ENCODE data around the gene RYR1. TPM values are rescaled to one million over a fixed set of nuclear protein-coding genes. Genes with fewer than 3 reads are reported as not detected.

The RYR1 gene
- total and polyA plus RNA-seq, 11 donors, result 0.44 to 2.1 (median 0.86) TPM

- peaks cover 0 to 3% (median 0%) of the 10 kb centered on the region in 9 donors for H3K27me3 ChIP-seq
- H3K27ac ChIP-seq, result no peak overlapping the region
- H3K4me1 ChIP-seq, result no peaks in the 10 kb centered on the region
- intact Hi-C loops (cut with DNase I), result loop anchor here in 1 of 10 donors (5.0 kb wide), 1 partner anchor 802 kb away; no protein-coding TSS in a partner anchor
- H3K36me3 ChIP-seq, result no peaks in the 10 kb centered on the region
- DNase-seq, result no peak
- no peak overlapping the region for H3K4me3 ChIP-seq
- TF ChIP-seq POLR2A (IDR thresholded peaks at IDR 0.05) (no peak), CTCF (IDR thresholded peaks at IDR 0.05) (no peak)
- H3K9me3 ChIP-seq, result no peaks in the 10 kb centered on the region
- ATAC-seq, result no peak
- WGBS, 4 donors, result 30 to 53% (median 33%) methylated on average over 4 of the region's 4 CpGs
Observed at GRCh38 chr19:38455031-38455430, 21.5 kb downstream of the RYR1 start.

DNA sequence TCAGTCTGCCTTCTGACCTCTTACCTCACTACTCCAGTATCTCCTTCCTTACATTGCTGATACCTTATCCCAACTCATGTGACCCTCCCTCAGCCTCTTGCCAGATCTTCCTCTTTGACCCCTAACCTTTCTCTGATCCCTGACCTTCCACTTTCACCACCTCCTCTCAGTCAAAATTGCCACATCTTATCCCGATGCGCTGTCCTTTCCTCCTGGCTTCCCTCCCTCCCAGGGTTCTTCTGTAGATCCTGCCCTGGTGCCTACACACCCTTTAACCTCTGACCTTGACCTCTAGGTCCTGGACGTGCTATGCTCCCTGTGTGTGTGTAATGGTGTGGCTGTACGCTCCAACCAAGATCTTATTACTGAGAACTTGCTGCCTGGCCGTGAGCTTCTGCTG lies 23.7 kb downstream of the RYR1 start:
- Histone ChIP-seq H3K27ac (no peak overlapping the region), H3K27me3 (peaks cover 0 to 11% (median 0%) of the 10 kb centered on the region in 9 donors), H3K4me1 (no peaks in the 10 kb centered on the region), H3K9me3 (no peaks in the 10 kb centered on the region), H3K4me3 (no peak overlapping the region), H3K36me3 (no peaks in the 10 kb centered on the region)
- DNase-seq, result no peak
- no peak for TF ChIP-seq CTCF (IDR thresholded peaks at IDR 0.05)
- TF ChIP-seq POLR2A (IDR thresholded peaks at IDR 0.05), result no peak
- no peak for ATAC-seq
- 41 to 49% (median 46%) methylated on average over 5 of the region's 5 CpGs for whole genome bisulfite sequencing, 4 donors
- intact Hi-C loops (cut with DNase I), result loop anchor here in 1 of 10 donors (5.0 kb wide), 1 partner anchor 800 kb away; no protein-coding TSS in a partner anchor

DNA sequence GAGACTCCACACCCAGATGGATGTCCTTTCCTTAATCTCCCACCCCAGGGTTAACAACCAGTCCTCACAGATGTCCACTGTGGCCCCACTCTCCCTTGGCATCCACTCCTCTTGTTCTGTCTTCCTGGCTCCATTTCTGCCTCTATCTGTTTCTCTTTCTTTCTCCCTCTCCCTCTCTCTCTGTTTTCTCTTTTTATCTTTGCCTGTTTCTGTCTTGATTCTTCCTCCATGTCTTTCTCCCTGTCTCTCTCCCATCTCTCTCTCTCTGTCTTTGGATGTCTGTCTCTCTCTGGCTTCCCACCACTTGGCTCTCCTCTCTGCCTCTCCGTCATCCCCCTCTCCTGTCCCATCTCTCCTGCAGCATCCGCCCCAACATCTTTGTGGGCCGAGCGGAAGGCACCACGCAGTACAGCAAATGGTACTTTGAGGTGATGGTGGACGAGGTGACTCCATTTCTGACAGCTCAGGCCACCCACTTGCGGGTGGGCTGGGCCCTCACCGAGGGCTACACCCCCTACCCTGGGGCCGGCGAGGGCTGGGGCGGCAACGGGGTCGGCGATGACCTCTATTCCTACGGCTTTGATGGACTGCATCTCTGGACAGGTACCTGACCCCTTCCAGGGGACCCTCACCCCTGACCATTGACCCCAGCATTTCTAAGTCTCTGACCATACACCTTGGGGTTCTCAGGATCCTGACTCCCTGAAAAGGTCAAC lies 24.4 kb downstream of the RYR1 start:
- Histone ChIP-seq H3K27me3 (peaks cover 0 to 16% (median 0%) of the 10 kb centered on the region in 9 donors), H3K9me3 (no peaks in the 10 kb centered on the region), H3K4me1 (no peaks in the 10 kb centered on the region), H3K27ac (no peak overlapping the region), H3K4me3 (no peak overlapping the region), H3K36me3 (no peaks in the 10 kb centered on the region)
- TF ChIP-seq CTCF (IDR thresholded peaks at IDR 0.05) (no peak), POLR2A (IDR thresholded peaks at IDR 0.05) (no peak)
- intact Hi-C loops (cut with DNase I), result loop anchor here in 1 of 10 donors (5.0 kb wide), 1 partner anchor 799 kb away; no protein-coding TSS in a partner anchor
- no peak for ATAC-seq
- 85 to 91% (median 88%) methylated on average over 13 to 15 of the region's 15 CpGs for WGBS, 4 donors
- DNase-seq, result no peak

DNA sequence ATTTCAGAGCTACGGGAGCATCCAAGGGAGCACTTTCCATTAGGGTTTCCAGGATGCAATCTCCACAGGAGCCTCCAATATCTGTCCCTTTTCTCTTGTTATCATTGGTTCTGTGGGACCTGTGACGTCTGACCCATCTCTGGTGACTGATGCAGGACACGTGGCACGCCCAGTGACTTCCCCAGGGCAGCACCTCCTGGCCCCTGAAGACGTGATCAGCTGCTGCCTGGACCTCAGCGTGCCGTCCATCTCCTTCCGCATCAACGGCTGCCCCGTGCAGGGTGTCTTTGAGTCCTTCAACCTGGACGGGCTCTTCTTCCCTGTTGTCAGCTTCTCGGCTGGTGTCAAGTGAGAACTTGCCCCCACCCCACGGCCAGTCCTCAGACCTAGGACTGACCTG lies 25.5 kb downstream of the RYR1 start:
- 77 to 82% (median 80%) methylated on average over 13 of the region's 13 CpGs for WGBS, 4 donors
- intact Hi-C loops (cut with DNase I), result loop anchor here in 1 of 10 donors (5.0 kb wide), 1 partner anchor 798 kb away; no protein-coding TSS in a partner anchor
- ATAC-seq (no peak), DNase-seq (no peak)
- Histone ChIP-seq H3K27me3 (peaks cover 0 to 16% (median 2%) of the 10 kb centered on the region in 9 donors), H3K4me3 (no peak overlapping the region), H3K27ac (no peak overlapping the region), H3K9me3 (no peaks in the 10 kb centered on the region), H3K4me1 (no peaks in the 10 kb centered on the region), H3K36me3 (no peaks in the 10 kb centered on the region)
- no peak for TF ChIP-seq CTCF (IDR thresholded peaks at IDR 0.05)
- no peak for TF ChIP-seq POLR2A (IDR thresholded peaks at IDR 0.05)
